NCI-H2081 treated with DMSO at 0.1 percent for 48 hours (cell line): Measurements from ENCODE around the gene ANXA7.
"Not testable (repeated sequence)": the region's sequence is repeated elsewhere in the genome, so short reads cannot be mapped to it uniquely, and the experiment has no call there.

Experiments used
- DNase-seq: peaks from one replicate; lab custom pipeline; 2025; lab: John Stamatoyannopoulos, UW

The ANXA7 gene

GRCh38 chr10:73338801-73339368 is 75.0 kb downstream of the ANXA7 start:
- DNase-seq, result no peak

- no peak for DNase-seq
Measured at GRCh38 chr10:73333202-73333601, 80.7 kb downstream of the ANXA7 start.

GRCh38 chr10:73332379-73332778 is 81.5 kb downstream of the ANXA7 start:
- no peak for DNase-seq

GRCh38 chr10:73328523-73328922 is 85.3 kb downstream of the ANXA7 start:
- DNase-seq, result not testable (repeated sequence)

- DNase-seq, result not testable (repeated sequence)
Measured at GRCh38 chr10:73325290-73325689, 88.6 kb downstream of the ANXA7 start.
